SJCRH30 (cell line): ENCODE measurements around the gene IARS1. TPM values are rescaled to one million over a fixed set of nuclear protein-coding genes. Genes with fewer than 3 reads are reported as not detected.

Source experiments
- DNase-seq, 2 experiments: peaks; one replicate each; pipeline ENCODE4 v3.0.0-alpha.2; 2015 to 2020
- H3K27ac ChIP-seq: fragments of 250-450 bp; sonication (Bioruptor Pico); 2 replicates; pipeline ENCODE4 v1.5.1; 2020; ENCODE audit warnings: mild to moderate bottlenecking, moderate library complexity
- H3K27me3 ChIP-seq: fragments of 250-450 bp; sonication (Bioruptor Pico); 2 replicates; pipeline ENCODE4 v1.5.1; 2020; ENCODE audit warnings: mild to moderate bottlenecking, moderate library complexity
- H3K36me3 ChIP-seq: fragments of 250-450 bp; sonication (Bioruptor Pico); 2 replicates; pipeline ENCODE4 v1.5.1; 2020; ENCODE audit warnings: mild to moderate bottlenecking, moderate library complexity
- H3K4me1 ChIP-seq: fragments of 250-450 bp; sonication (Bioruptor Pico); 2 replicates; pipeline ENCODE4 v1.5.1; 2020; ENCODE audit warnings: mild to moderate bottlenecking, moderate library complexity
- H3K4me3 ChIP-seq: fragments of 250-450 bp; sonication (Bioruptor Pico); 2 replicates; pipeline ENCODE4 v1.5.1; 2020; ENCODE audit warnings: mild to moderate bottlenecking, moderate library complexity
- H3K9me3 ChIP-seq: fragments of 250-450 bp; sonication (Bioruptor Pico); replicated peaks from 2 replicates; pipeline ENCODE4 v1.5.1; 2020; ENCODE audit warnings: mild to moderate bottlenecking, moderate library complexity
- total RNA-seq: library from RNA; depleted of rRNA; stranded (reverse); fragments of >200 nt; shearing (Covaris generic); gene quantifications from 2 replicates; pipeline ENCODE4 v1.2.3, GENCODE V29; 2014; rRNA removed

Gene IARS1
- total RNA-seq, 1 experiment from 2014 or later = 274 TPM

DNA sequence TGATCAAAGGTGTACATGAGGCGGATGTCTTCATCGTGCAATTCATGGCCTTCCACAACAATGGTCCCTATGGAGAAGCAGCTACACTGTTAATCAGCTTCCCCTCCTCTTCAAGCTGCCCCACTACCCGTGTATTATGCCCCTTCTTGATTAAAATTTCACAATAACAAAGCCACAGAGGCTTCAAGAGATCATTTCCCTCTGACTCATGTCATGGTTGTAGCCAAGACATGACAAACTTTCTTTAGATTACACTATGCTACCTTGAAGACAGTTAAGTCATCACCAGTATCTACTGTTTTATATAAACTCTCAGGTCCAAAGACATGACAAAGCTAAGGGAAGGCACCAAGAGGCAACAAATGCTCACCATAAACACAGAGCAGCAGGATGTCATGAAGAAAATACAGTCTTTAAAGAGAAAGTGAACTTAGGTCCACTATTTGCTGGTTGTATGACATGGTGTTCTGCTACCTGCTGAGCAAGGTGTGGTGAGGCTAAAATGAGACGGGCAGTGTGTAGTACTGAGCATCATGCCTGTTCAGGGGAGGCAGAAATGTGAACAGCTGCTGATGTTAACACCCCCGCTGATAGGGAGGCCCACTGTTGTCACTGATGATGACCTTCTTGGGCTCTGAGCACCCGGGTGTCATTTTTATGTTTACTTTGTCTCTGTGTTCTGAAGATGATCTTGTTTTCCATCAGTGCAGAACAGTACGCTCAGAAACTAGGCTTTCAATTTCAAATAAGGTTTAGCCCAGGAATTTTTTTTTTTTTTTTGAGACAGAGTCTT is 48.3 kb downstream of the IARS1 start:
- Histone ChIP-seq H3K4me1 (peaks cover 8% of the 10 kb centered on the region; the same call in 1 of the 2 replicates), H3K9me3 (no peaks in the 10 kb centered on the region), H3K27ac (peak overlapping the region; percentile 19), H3K4me3 (no peak overlapping the region), H3K36me3 (peaks cover 98% of the 10 kb centered on the region), H3K27me3 (no peaks in the 10 kb centered on the region)
- DNase-seq = no peak

Other genes starting within 250 kb of the IARS1 start
- gene SPTLC1, start 178.3 kb downstream of the IARS1 start, total RNA-seq = 112 and 121 TPM in 2 replicates
- 47.9 and 60.6 TPM in 2 replicates for gene NOL8, start 31.7 kb upstream of the IARS1 start, total RNA-seq
- gene CENPP, start 32.3 kb upstream of the IARS1 start, total RNA-seq = 22.6 and 24.2 TPM in 2 replicates
- not detected in 2 replicates for gene OGN, start 110.9 kb upstream of the IARS1 start, total RNA-seq
- gene OMD, start 130.8 kb upstream of the IARS1 start, total RNA-seq = 0.08 TPM in 1 of 2 replicates, not detected in the other
- gene ASPN, start 188.8 kb upstream of the IARS1 start, total RNA-seq = 0.06 TPM in 1 of 2 replicates, not detected in the other
- gene ECM2, start 242.3 kb upstream of the IARS1 start, total RNA-seq = not detected in 2 replicates